H9 (cell line): Measurements from ENCODE around the gene FOXP2. TPM values are rescaled to one million over a fixed set of nuclear protein-coding genes. Genes with fewer than 3 reads are reported as not detected.

Source experiments
- DNase-seq: peaks from one replicate; pipeline ENCODE4 v3.0.0-alpha.2; 2017
- H2AFZ ChIP-seq: one replicate; pipeline ENCODE4 v1.6.1; 2013; ENCODE audit warnings: mild to moderate bottlenecking, low read length, control low read depth, moderate library complexity
- H2AK5ac ChIP-seq: 2 replicates; pipeline ENCODE4 v1.6.1; 2013; ENCODE audit warnings: low read length, control low read depth, mixed read lengths; ENCODE audit not compliant: insufficient read length
- H2BK120ac ChIP-seq: one replicate; pipeline ENCODE4 v1.6.1; 2013; ENCODE audit warnings: low read depth, mild to moderate bottlenecking, low read length, control low read depth, inconsistent platforms; ENCODE audit not compliant: poor library complexity, severe bottlenecking
- H2BK12ac ChIP-seq: 2 replicates; pipeline ENCODE4 v1.6.1; 2013; ENCODE audit warnings: low read length, control low read depth, mixed read lengths, low read depth; ENCODE audit not compliant: insufficient read length
- H2BK15ac ChIP-seq: 2 replicates; pipeline ENCODE4 v1.6.1; 2013; ENCODE audit warnings: low read depth, low read length, control low read depth
- H2BK20ac ChIP-seq: one replicate; pipeline ENCODE4 v1.6.1; 2013; ENCODE audit warnings: low read depth, mild to moderate bottlenecking, low read length, control low read depth, inconsistent platforms; ENCODE audit not compliant: poor library complexity, severe bottlenecking
- H2BK5ac ChIP-seq: 2 replicates; pipeline ENCODE4 v1.6.1; 2013; ENCODE audit warnings: low read length, control low read depth, mixed read lengths; ENCODE audit not compliant: insufficient read length
- H3K14ac ChIP-seq: 2 replicates; pipeline ENCODE4 v1.6.1; 2013; ENCODE audit warnings: low read length, control low read depth; ENCODE audit not compliant: insufficient read depth
- H3K18ac ChIP-seq: 2 replicates; pipeline ENCODE4 v1.6.1; 2013; ENCODE audit warnings: low read depth, mild to moderate bottlenecking, mixed read lengths, low read length, control low read depth; ENCODE audit not compliant: insufficient read length
- H3K23ac ChIP-seq: 2 replicates; pipeline ENCODE4 v1.6.1; 2013; ENCODE audit warnings: low read length, control low read depth, mixed read lengths, low read depth; ENCODE audit not compliant: insufficient read length
- H3K23me2 ChIP-seq: 2 replicates; pipeline ENCODE4 v1.6.1; 2013; ENCODE audit warnings: low read depth, mild to moderate bottlenecking, mixed read lengths, low read length, control low read depth; ENCODE audit not compliant: insufficient read length, poor library complexity, severe bottlenecking
- H3K27ac ChIP-seq: 2 replicates; pipeline ENCODE4 v1.5.1; 2013; ENCODE audit warnings: low read length, control low read depth, mixed read lengths, low read depth; ENCODE audit not compliant: insufficient read length
- H3K27me3 ChIP-seq: 2 replicates; pipeline ENCODE4 v1.6.1; 2013; ENCODE audit warnings: low read length, control low read depth, inconsistent platforms; ENCODE audit not compliant: insufficient read depth
- H3K4ac ChIP-seq: 2 replicates; pipeline ENCODE4 v1.6.1; 2013; ENCODE audit warnings: low read depth, mild to moderate bottlenecking, control low read depth, inconsistent platforms, low read length, moderate library complexity
- H3K4me1 ChIP-seq: 2 replicates; pipeline ENCODE4 v1.6.1; 2013; ENCODE audit warnings: low read length, control low read depth, inconsistent platforms; ENCODE audit not compliant: insufficient read depth
- H3K4me2 ChIP-seq: 2 replicates; pipeline ENCODE4 v1.6.1; 2013; ENCODE audit warnings: low read length, control low read depth, mixed read lengths; ENCODE audit not compliant: insufficient read length, insufficient read depth
- H3K56ac ChIP-seq: 2 replicates; pipeline ENCODE4 v1.6.1; 2013; ENCODE audit warnings: low read depth, mild to moderate bottlenecking, mixed read lengths, low read length, control low read depth; ENCODE audit not compliant: insufficient read length
- H3K79me1 ChIP-seq: 2 replicates; pipeline ENCODE4 v1.6.1; 2013; ENCODE audit warnings: low read depth, mild to moderate bottlenecking, moderate library complexity, low read length, control low read depth, inconsistent platforms; ENCODE audit not compliant: insufficient read depth, poor library complexity, severe bottlenecking
- H3K79me2 ChIP-seq: 2 replicates; pipeline ENCODE4 v1.6.1; 2013; ENCODE audit warnings: low read length, control low read depth, inconsistent platforms; ENCODE audit not compliant: insufficient read depth
- H3K9ac ChIP-seq: 2 replicates; pipeline ENCODE4 v1.6.1; 2013; ENCODE audit warnings: low read length, control low read depth, mixed read lengths; ENCODE audit not compliant: insufficient read length; ENCODE audit errors: extremely low read depth
- H3K9me3 ChIP-seq: one replicate; pipeline ENCODE4 v1.6.1; 2013; ENCODE audit warnings: low read depth, low read length, inconsistent platforms; ENCODE audit not compliant: control insufficient read depth
- H3T11ph ChIP-seq: one replicate; pipeline ENCODE4 v1.6.1; 2013; ENCODE audit warnings: mild to moderate bottlenecking, low read length, control low read depth, inconsistent platforms
- H4K20me1 ChIP-seq: one replicate; pipeline ENCODE4 v1.6.1; 2013; ENCODE audit not compliant: control insufficient read depth, insufficient read length, insufficient read depth
- H4K5ac ChIP-seq: 2 replicates; pipeline ENCODE4 v1.6.1; 2013; ENCODE audit warnings: low read depth, mild to moderate bottlenecking, mixed read lengths, low read length, control low read depth; ENCODE audit not compliant: insufficient read length
- H4K8ac ChIP-seq: replicated peaks from 2 replicates; pipeline ENCODE4 v1.6.1; 2013; ENCODE audit warnings: low read length, control low read depth, mixed read lengths, low read depth; ENCODE audit not compliant: insufficient read length
- H4K91ac ChIP-seq: 2 replicates; pipeline ENCODE4 v1.6.1; 2013; ENCODE audit warnings: low read depth, mild to moderate bottlenecking, moderate library complexity, mixed read lengths, low read length, control low read depth; ENCODE audit not compliant: insufficient read length
- H3K27ac Mint-ChIP-seq, 3 experiments: 2 replicates in 2 of 3; 3 replicates in 1 of 3; pipeline ENCODE4 v1.8.0; 2020 to 2021; ENCODE audit warnings: mixed read lengths in 3 of 3, mild to moderate bottlenecking in 1 of 3, moderate library complexity in 1 of 3
- H3K27me3 Mint-ChIP-seq: 2 replicates; pipeline ENCODE4 v1.8.0; 2021; ENCODE audit warnings: low read depth, mild to moderate bottlenecking, moderate library complexity, mixed read lengths
- H3K36me3 Mint-ChIP-seq, 3 experiments: 2 replicates in 2 of 3; 3 replicates in 1 of 3; pipeline ENCODE4 v1.8.0; 2020 to 2021; ENCODE audit warnings: low read depth in 3 of 3, mixed read lengths in 3 of 3; ENCODE audit not compliant: insufficient read depth in 1 of 3
- H3K4me1 Mint-ChIP-seq, 2 experiments: 2 replicates each; pipeline ENCODE4 v1.8.0; 2020; ENCODE audit warnings: mixed read lengths in 2 of 2
- H3K4me3 Mint-ChIP-seq, 2 experiments: 2 replicates in 1 of 2; 3 replicates in 1 of 2; pipeline ENCODE4 v1.8.0; 2020 to 2021; ENCODE audit warnings: mild to moderate bottlenecking in 2 of 2, mixed read lengths in 2 of 2, moderate library complexity in 1 of 2
- H3K9me3 Mint-ChIP-seq, 2 experiments: 2 replicates in 1 of 2; 3 replicates in 1 of 2; pipeline ENCODE4 v1.8.0; 2020; ENCODE audit warnings: mild to moderate bottlenecking in 2 of 2, mixed read lengths in 2 of 2, moderate library complexity in 1 of 2
- CTCF ChIP-seq: fragments of 200-600 bp; sonication (generic); conservative IDR thresholded peaks from 3 replicates; pipeline ENCODE4 v1.8.0; 2021; ENCODE audit warnings: antibody characterized with exemption, mild to moderate bottlenecking
- whole genome bisulfite sequencing: extraction: QIAGEN DNeasy Blood & Tissue Kit; methylation state at CpG from one replicate; pipeline ENCODE4 v1.1.7; 2013; ENCODE audit warnings: missing lambda C conversion rate, low lambda C conversion rate, mixed read lengths; ENCODE audit not compliant: insufficient read length; ENCODE audit errors: extremely low coverage; 5-methylcytosine and 5-hydroxymethylcytosine counted together
- total RNA-seq: library from RNA; stranded (reverse); gene quantifications from 2 replicates; pipeline ENCODE4 v1.2.1, GENCODE V29; 2021

The FOXP2 gene
- total RNA-seq, 1 experiment from 2014 or later = not detected

GRCh38 chr7:114533131-114533530 is 118.5 kb downstream of the FOXP2 start:
- no peak overlapping the region for H4K91ac ChIP-seq
- no peaks in the 10 kb centered on the region for H3K23me2 ChIP-seq
- H3K79me2 ChIP-seq = no peaks in the 10 kb centered on the region
- no peaks in the 10 kb centered on the region for H3K79me1 ChIP-seq
- H2BK15ac ChIP-seq = no peak overlapping the region
- H2BK120ac ChIP-seq = no peak overlapping the region
- no peak overlapping the region for H2BK5ac ChIP-seq
- no peaks in the 10 kb centered on the region for H3K4me1 ChIP-seq
- no peak overlapping the region for H3K27ac ChIP-seq
- no peak overlapping the region for H3K4me3 Mint-ChIP-seq
- H2AK5ac ChIP-seq = no peak overlapping the region
- no peak overlapping the region for H2BK20ac ChIP-seq
- no peak overlapping the region for H3K23ac ChIP-seq
- H3K4me1 Mint-ChIP-seq = peaks cover 6 to 13% of the 10 kb centered on the region in 2 experiments
- no peaks in the 10 kb centered on the region for H3K27me3 Mint-ChIP-seq
- H3K9me3 ChIP-seq = no peaks in the 10 kb centered on the region
- H3K4me2 ChIP-seq = no peak overlapping the region
- no peak overlapping the region for H3K18ac ChIP-seq
- no peak overlapping the region for H3K9ac ChIP-seq
- H3K27me3 ChIP-seq = no peaks in the 10 kb centered on the region
- no peak overlapping the region for H2AFZ ChIP-seq
- H3K27ac Mint-ChIP-seq = peak overlapping the region in 2 of 3 experiments; percentile 7 to 72; a peak in 2 of 7 replicates
- no peak for TF ChIP-seq CTCF
- H4K8ac ChIP-seq = no peak overlapping the region
- H3T11ph ChIP-seq = no peak overlapping the region
- no peaks in the 10 kb centered on the region for H3K9me3 Mint-ChIP-seq
- WGBS = no CpG with 5 or more reads among the region's 3 CpGs
- H3K56ac ChIP-seq = no peak overlapping the region
- no peak for DNase-seq
- H3K14ac ChIP-seq = no peak overlapping the region
- no peak overlapping the region for H3K4ac ChIP-seq
- no peak overlapping the region for H4K5ac ChIP-seq
- H2BK12ac ChIP-seq = no peak overlapping the region
- H4K20me1 ChIP-seq = no peaks in the 10 kb centered on the region
- H3K36me3 Mint-ChIP-seq = no peaks in the 10 kb centered on the region
